GM18511 (cell line): ENCODE measurements around the gene PNPLA7.
"Not testable (repeated sequence)": the region's sequence is repeated elsewhere in the genome, so short reads cannot be mapped to it uniquely, and the experiment has no call there.

Source experiments
- ATAC-seq: cut with Tn5 transposase; IDR thresholded peaks from one replicate; pipeline ENCODE4 v1.9.1; 2021; ENCODE audit warnings: mild to moderate bottlenecking, moderate library complexity; ENCODE audit not compliant: unreplicated experiment

The PNPLA7 gene

DNA sequence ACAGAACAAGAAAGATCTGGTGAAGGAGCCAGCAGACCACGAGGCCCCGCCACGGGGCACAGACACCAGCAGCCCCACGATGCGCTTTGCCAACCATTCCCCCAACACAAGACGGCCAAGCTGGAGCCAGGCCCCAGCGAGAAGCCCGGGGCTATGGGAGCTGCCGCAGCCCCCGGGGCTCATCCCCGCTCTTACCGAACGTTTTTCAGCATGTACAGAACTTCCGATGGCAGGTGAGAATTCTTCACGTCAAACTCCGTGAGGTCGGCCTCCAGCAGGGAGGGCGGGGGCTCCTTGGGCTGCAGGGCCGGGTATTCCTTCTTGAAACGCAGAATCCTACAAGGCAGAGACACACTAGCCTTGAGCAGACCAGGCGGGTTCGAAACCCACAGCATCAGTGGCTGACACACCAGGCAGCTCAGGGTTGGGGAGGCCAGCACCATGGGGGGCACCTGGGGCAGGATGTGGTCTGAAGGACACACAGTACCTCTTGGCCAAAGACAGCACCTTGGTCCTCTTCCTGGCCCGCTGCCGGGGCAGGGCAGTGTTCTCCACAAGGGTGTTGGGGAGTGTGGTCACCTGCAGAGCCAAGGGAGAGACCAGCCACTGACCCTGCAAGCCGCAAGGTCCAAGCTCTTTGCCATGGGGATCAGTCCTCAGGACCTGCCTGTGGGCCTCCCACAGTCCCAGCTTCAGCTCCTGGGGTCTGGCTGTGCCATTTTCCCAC, 6.8 kb downstream of the PNPLA7 start:
- no peak for ATAC-seq

GRCh38 chr9:137542486-137542885, 7.7 kb downstream of the PNPLA7 start:
- ATAC-seq, result no peak

- ATAC-seq, result no peak
These were observed 9.7 kb downstream of the PNPLA7 start for GRCh38 chr9:137540536-137540935.

DNA sequence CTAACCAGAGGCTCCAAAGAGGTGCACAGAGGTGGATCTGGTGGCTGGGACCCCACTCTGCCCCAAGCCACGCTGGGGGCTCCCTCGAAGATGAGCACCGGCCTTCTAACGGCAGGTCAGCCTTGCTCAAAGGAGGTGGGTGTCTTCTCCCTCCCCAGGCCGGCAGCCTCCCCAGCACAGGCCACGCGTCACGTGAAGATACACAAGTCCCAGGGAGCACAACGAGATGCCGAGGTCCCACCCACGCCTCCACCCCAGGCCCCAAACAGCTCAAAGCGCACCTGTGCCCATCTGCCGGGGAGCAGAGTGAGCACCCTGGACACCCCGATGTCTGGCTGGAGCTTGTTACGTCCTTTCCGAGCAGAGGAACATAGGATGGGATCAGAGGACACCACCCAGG, 12.1 kb downstream of the PNPLA7 start:
- no peak for ATAC-seq

GRCh38 chr9:137536594-137537131, 13.5 kb downstream of the PNPLA7 start:
- ATAC-seq, result not testable (repeated sequence)

DNA sequence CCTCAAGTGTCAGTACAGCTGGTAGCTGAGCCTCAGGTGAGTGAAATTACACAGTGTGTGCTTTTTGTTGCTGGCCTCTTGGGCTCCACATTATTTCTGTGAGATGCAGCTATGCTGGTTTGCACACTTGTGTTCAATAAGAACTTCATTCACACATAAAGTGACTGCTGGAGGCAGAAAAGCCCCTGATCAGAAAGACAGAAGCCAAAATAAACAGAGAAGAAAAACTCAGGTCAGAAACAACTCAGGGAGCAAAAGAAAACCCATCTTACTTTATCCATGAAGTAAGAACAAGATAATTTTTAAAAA, 15.1 kb downstream of the PNPLA7 start:
- ATAC-seq, result no peak

DNA sequence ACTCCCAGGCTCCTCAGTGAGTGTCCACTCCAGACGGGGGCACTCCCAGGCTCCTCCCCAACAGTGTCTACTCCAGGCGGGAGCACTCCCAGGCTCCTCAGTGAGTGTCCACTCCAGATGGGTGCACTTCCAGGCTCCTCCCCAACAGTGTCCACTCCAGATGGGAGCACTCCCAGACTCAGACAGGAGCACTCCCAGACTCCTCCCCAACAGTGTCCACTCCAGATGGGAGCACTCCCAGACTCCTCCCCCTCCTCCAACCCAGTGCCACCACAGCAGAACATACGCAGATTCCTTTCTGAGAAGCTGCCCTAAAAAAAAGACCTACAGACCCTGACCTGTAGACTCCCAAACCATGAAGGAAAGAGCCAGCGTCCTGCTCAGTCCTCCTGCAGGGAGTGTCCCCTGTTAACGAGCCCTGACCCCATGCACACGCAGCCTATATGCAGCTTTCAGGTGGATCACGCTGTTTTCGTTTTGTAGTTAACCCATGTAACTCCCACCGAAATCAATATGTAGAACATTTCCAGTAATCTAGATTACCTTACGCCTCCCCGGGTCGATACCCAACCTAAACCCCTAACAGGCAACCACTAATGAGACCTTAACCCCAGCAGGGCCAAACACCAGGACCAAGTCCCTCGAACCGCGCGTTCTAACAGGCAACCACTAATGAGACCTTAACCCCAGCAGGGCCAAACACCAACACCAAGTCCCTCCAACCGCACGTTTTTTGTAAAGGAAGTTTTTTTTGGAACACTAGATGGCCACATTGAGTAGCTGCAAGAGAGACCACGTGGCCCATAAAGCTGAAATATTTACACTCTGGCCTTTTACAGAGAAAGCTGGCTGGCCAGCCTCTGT, 15.7 kb downstream of the PNPLA7 start:
- ATAC-seq, result no peak

- ATAC-seq, result not testable (repeated sequence)
These were observed 17.2 kb downstream of the PNPLA7 start for GRCh38 chr9:137532891-137533468.

DNA sequence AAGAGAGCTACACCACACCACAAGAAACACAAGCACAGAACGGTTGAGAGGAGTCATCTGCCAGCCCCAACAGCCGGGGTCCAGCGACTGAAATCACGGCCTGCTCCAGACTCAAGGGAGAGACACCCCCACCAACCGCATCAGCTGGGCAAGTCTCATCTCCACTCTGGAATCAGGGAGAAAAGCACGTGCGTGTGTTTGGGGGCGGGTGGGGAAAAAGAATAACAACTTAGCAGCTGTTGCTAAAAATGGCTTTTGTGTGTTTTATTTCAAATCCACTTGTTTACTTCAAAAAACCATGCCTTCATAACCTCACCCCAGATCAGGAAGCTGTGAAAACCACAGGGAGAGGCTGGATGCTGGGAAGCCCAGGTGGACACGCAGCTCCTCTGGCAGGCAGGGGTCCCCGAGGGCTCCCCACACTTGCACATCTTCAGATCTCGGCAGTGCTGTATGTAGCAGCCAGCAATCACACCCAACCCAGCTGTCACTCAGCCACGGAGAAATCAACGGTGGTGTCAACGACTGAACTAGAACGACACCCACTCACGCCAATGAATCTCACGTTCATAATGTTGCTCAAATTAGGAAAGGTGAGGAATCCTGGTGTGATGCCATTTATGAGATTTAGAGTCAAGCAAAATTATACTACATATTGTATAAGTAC, 19.0 kb downstream of the PNPLA7 start:
- ATAC-seq, result no peak

DNA sequence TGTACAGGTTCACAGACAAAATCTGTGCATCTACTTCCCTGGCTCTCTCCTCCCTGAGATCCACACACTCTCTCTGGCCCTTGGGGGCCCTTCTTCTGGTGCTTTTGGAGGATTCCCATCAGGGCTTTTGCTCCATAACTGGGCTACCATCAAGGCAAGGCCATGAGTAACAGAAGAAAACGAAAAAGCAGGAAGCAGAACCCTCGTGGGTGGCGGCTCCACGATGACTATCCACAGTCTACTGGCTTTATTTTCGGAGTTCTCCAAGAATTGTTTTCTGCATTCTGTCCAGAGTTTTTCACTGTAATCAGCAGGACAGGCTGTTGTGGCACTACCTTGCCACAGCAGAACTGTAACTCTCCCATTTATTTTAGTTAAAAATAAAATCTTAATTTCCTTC, 19.9 kb downstream of the PNPLA7 start:
- no peak for ATAC-seq

DNA sequence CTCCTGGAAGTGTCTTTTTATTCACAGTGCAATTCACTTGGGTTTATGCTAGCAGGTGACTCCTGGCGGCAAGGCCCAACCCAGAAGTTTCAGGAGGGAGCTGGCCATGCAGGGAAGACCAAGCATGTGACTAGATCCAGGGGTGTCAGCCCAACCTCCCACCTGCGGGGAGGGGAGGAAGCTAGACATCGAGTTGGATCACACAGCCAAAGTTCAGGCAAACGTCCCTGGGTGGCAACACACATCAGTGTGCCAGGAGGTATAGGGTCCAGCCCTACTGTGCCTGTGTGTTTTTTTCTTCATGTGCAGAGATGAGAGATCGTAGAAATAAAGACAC, 25.3 kb downstream of the PNPLA7 start:
- ATAC-seq, result no peak

- ATAC-seq, result no peak
These were observed 25.8 kb downstream of the PNPLA7 start for GRCh38 chr9:137524161-137524980.

- no peak for ATAC-seq
These were observed 27.3 kb downstream of the PNPLA7 start for GRCh38 chr9:137522746-137523455.

- ATAC-seq, result no peak
These were observed 28.7 kb downstream of the PNPLA7 start for GRCh38 chr9:137521405-137521985.

DNA sequence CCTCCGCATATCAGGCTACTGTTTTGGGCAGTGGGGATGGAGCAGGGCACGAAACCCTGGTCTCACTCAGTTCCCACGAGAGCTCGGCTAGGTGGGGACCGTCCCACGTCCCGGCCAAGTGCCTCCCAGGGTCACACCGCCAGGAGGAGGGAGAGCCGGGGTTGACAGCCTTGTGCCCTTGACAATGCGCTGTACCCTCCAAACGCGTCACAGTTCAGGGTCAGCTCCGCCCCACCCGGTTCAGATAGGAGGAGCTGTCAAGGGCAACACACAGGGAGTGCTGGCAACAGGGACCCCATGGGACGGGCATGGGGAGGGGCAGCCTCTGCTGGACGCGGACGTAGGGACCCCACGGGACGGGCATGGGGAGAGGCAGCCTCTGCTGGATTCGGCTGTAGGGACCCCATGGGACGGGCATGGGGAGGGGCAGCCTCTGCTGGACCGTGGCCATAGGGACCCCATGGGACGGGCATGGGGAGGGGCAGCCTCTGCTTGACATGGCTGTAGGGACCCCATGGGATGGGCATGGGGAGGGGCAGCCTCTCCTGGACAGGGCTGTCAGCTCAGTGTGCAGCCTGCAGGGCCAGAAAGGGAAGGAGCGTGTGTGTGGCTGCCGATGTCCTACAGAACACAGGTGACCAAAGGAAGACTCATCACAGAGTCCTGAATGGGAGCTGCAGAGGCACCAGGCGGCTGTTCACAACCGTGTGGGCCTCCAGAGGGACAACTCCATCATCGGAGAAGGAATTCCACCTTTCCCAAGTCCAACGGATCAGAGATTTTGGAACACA, 29.4 kb downstream of the PNPLA7 start:
- ATAC-seq, result no peak

DNA sequence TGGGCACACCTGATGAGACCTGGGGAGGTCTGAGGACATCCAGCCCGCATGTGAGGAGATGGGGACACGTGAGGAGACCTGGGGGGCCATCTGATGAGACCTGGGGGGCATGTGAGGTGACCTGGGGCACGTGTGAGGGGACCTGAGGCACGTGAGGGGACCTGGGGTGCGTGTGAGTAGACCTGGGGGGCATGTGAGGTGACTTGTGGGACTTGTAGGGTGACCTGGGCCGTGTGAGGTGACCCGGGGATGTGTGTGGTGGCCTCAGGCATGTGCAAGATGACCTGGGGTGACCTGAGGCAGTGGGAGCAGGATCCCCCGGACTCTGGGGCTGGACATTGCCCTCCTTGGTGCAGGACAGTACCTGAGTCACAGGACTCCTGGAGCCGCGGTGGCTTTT, 30.6 kb downstream of the PNPLA7 start:
- ATAC-seq, result no peak

GRCh38 chr9:137518661-137519459, 31.3 kb downstream of the PNPLA7 start:
- not testable (repeated sequence) for ATAC-seq
